NCI-H2227 (cell line): Measurements from ENCODE around the gene CALR3.
"Not testable (repeated sequence)": the region's sequence is repeated elsewhere in the genome, so short reads cannot be mapped to it uniquely, and the experiment has no call there.

ENCODE experiments used
- DNase-seq: peaks from one replicate; lab custom pipeline; 2025; ENCODE audit not compliant: unreplicated experiment; lab: John Stamatoyannopoulos, UW

Gene CALR3

GRCh38 chr19:16495982-16496612, at the start of gene CALR3, which contains the start of gene C19orf44:
CALR3 (minus strand) TSS chr19:16496167; CDS start chr19:16496129, 38 bp downstream.
C19orf44 (plus strand) TSS chr19:16496394; CDS start chr19:16500793, 4,399 bp downstream.
- DNase-seq = peak; percentile 97

- DNase-seq = no peak
Measured at GRCh38 chr19:16544473-16545231, 48.7 kb upstream of the CALR3 start.

- not testable (repeated sequence) for DNase-seq
Measured at GRCh38 chr19:16543734-16544133, 47.8 kb upstream of the CALR3 start.

- DNase-seq = no peak
Measured at GRCh38 chr19:16542910-16543472, 47.0 kb upstream of the CALR3 start.

- DNase-seq = peak; percentile 96
Measured at GRCh38 chr19:16542045-16542909, 46.3 kb upstream of the CALR3 start, which contains the start of gene CHERP. CHERP (minus strand) TSS chr19:16542437; CDS start chr19:16542378, 59 bp downstream.

GRCh38 chr19:16541526-16542044, 45.6 kb upstream of the CALR3 start:
- DNase-seq = peak; percentile 53

- DNase-seq = no peak
Measured at GRCh38 chr19:16540948-16541347, 45.0 kb upstream of the CALR3 start.

- DNase-seq = no peak
Measured at GRCh38 chr19:16537111-16537510, 41.1 kb upstream of the CALR3 start.

GRCh38 chr19:16536130-16536529, 40.2 kb upstream of the CALR3 start:
- no peak for DNase-seq

- no peak for DNase-seq
Measured at GRCh38 chr19:16535381-16535780, 39.4 kb upstream of the CALR3 start.

GRCh38 chr19:16532440-16533234, 36.7 kb upstream of the CALR3 start:
- DNase-seq = no peak

- DNase-seq = no peak
Measured at GRCh38 chr19:16531380-16531669, 35.4 kb upstream of the CALR3 start.

GRCh38 chr19:16530540-16531379, 34.8 kb upstream of the CALR3 start:
- DNase-seq = no peak

- DNase-seq = no peak
Measured at GRCh38 chr19:16529466-16530144, 33.6 kb upstream of the CALR3 start.

- DNase-seq = no peak
Measured at GRCh38 chr19:16527971-16528521, 32.1 kb upstream of the CALR3 start.

- DNase-seq = no peak
Measured at GRCh38 chr19:16527334-16527935, 31.5 kb upstream of the CALR3 start.

GRCh38 chr19:16525751-16526481, 29.9 kb upstream of the CALR3 start:
- DNase-seq = no peak
